ENCODE data around the gene IFNG-AS1. TPM values are rescaled to one million over a fixed set of nuclear protein-coding genes. Genes with fewer than 3 reads are reported as not detected.

Gene IFNG-AS1
- total and polyA plus RNA-seq, 2 donors from 2014 or later = 0.85 TPM; not detected in 1

- peak; percentile 3 for FAIRE-seq
- intact Hi-C loops (cut with DNase I) = no loop called here
- Histone ChIP-seq H3K9ac (ENCODE audit: low read length in 3 of 3) (no peak overlapping the region), H3K4me1 (ENCODE audit: control insufficient read depth in 2 of 3, insufficient read depth in 2 of 3, low read depth in 1 of 3, low read length in 3 of 3) (no peaks in the 10 kb centered on the region), H3K9me3 (ENCODE audit: control insufficient read depth in 2 of 3, insufficient read depth in 1 of 3, low read length in 3 of 3) (no peaks in the 10 kb centered on the region), H3K27ac (ENCODE audit: low read depth in 2 of 2, low read length in 2 of 2) (no peak overlapping the region), H3K27me3 (ENCODE audit: control insufficient read depth, insufficient read depth, low read length) (no peaks in the 10 kb centered on the region), H3K36me3 (ENCODE audit: control insufficient read depth in 2 of 3, insufficient read depth in 3 of 3, low read length in 3 of 3) (no peaks in the 10 kb centered on the region), H3K4me3 (ENCODE audit: low read length in 3 of 3) (no peak overlapping the region)
- no peak for TF ChIP-seq CTCF (IDR thresholded peaks at IDR 0.05; ENCODE audit: borderline replicate concordance, extremely low read depth, insufficient read depth)
- no peak for DNase-seq
Measured at GRCh38 chr12:67993143-67993542, 3.9 kb downstream of the IFNG-AS1 start.

- intact Hi-C loops (cut with DNase I) = no loop called here
- Histone ChIP-seq H3K27me3 (ENCODE audit: control insufficient read depth, insufficient read depth, low read length) (no peaks in the 10 kb centered on the region), H3K9me3 (ENCODE audit: control insufficient read depth in 2 of 3, insufficient read depth in 1 of 3, low read length in 3 of 3) (no peaks in the 10 kb centered on the region), H3K36me3 (ENCODE audit: control insufficient read depth in 2 of 3, insufficient read depth in 3 of 3, low read length in 3 of 3) (no peaks in the 10 kb centered on the region), H3K4me1 (ENCODE audit: control insufficient read depth in 2 of 3, insufficient read depth in 2 of 3, low read depth in 1 of 3, low read length in 3 of 3) (no peaks in the 10 kb centered on the region), H3K27ac (ENCODE audit: low read depth in 2 of 2, low read length in 2 of 2) (no peak overlapping the region), H3K9ac (ENCODE audit: low read length in 3 of 3) (no peak overlapping the region), H3K4me3 (ENCODE audit: low read length in 3 of 3) (no peak overlapping the region)
- DNase-seq (no peak), FAIRE-seq (no peak)
- TF ChIP-seq CTCF (IDR thresholded peaks at IDR 0.05; ENCODE audit: borderline replicate concordance, extremely low read depth, insufficient read depth) = no peak
Measured at GRCh38 chr12:67994046-67994445, 4.8 kb downstream of the IFNG-AS1 start.

- no peaks in the 10 kb centered on the region for H3K36me3 ChIP-seq (ENCODE audit: control insufficient read depth in 2 of 3, insufficient read depth in 3 of 3, low read length in 3 of 3)
- H3K4me1 ChIP-seq (ENCODE audit: control insufficient read depth in 2 of 3, insufficient read depth in 2 of 3, low read depth in 1 of 3, low read length in 3 of 3) = no peaks in the 10 kb centered on the region
- FAIRE-seq = no peak
- H3K9ac ChIP-seq (ENCODE audit: low read length in 3 of 3) = no peak overlapping the region
- no peak for DNase-seq
- no peak for TF ChIP-seq CTCF (IDR thresholded peaks at IDR 0.05; ENCODE audit: borderline replicate concordance, extremely low read depth, insufficient read depth)
- no peak overlapping the region for H3K4me3 ChIP-seq (ENCODE audit: low read length in 3 of 3)
- no peak overlapping the region for H3K27ac ChIP-seq (ENCODE audit: low read depth in 2 of 2, low read length in 2 of 2)
- intact Hi-C loops (cut with DNase I) = no loop called here
- no peaks in the 10 kb centered on the region for H3K9me3 ChIP-seq (ENCODE audit: control insufficient read depth in 2 of 3, insufficient read depth in 1 of 3, low read length in 3 of 3)
- H3K27me3 ChIP-seq (ENCODE audit: control insufficient read depth, insufficient read depth, low read length) = no peaks in the 10 kb centered on the region
Measured at GRCh38 chr12:67996347-67996746, 7.1 kb downstream of the IFNG-AS1 start.

- no peak overlapping the region for H3K27ac ChIP-seq (ENCODE audit: low read depth in 2 of 2, low read length in 2 of 2)
- intact Hi-C loops (cut with DNase I) = no loop called here
- no peaks in the 10 kb centered on the region for H3K36me3 ChIP-seq (ENCODE audit: control insufficient read depth in 2 of 3, insufficient read depth in 3 of 3, low read length in 3 of 3)
- no peaks in the 10 kb centered on the region for H3K4me1 ChIP-seq (ENCODE audit: control insufficient read depth in 2 of 3, insufficient read depth in 2 of 3, low read depth in 1 of 3, low read length in 3 of 3)
- no peaks in the 10 kb centered on the region for H3K27me3 ChIP-seq (ENCODE audit: control insufficient read depth, insufficient read depth, low read length)
- no peak overlapping the region for H3K9ac ChIP-seq (ENCODE audit: low read length in 3 of 3)
- FAIRE-seq = no peak
- no peak for TF ChIP-seq CTCF (IDR thresholded peaks at IDR 0.05; ENCODE audit: borderline replicate concordance, extremely low read depth, insufficient read depth)
- DNase-seq = no peak
- no peaks in the 10 kb centered on the region for H3K9me3 ChIP-seq (ENCODE audit: control insufficient read depth in 2 of 3, insufficient read depth in 1 of 3, low read length in 3 of 3)
- H3K4me3 ChIP-seq (ENCODE audit: low read length in 3 of 3) = no peak overlapping the region
Measured at GRCh38 chr12:67998379-67998778, 9.1 kb downstream of the IFNG-AS1 start.

All from kidney (tissue), 14 donors.